CD4-positive, alpha-beta T cell treated with Interferon alpha-2 for 1 hour (primary cell): ENCODE measurements around the gene POC1A.

Experiments
- DNase-seq, 2 donors: peaks; one replicate each; pipeline ENCODE4 v3.0.0-alpha.2; 2020 to 2022

POC1A gene

GRCh38 chr3:52126500-52126899 lies 27.7 kb downstream of the POC1A start:
- no peak for DNase-seq

- no peak for DNase-seq
These were observed 28.2 kb downstream of the POC1A start for GRCh38 chr3:52126036-52126435.

- DNase-seq = no peak
These were observed 29.5 kb downstream of the POC1A start for GRCh38 chr3:52124766-52125165.

- DNase-seq = no peak
These were observed 30.1 kb downstream of the POC1A start for GRCh38 chr3:52124126-52124525.

GRCh38 chr3:52123106-52123725 lies 31.0 kb downstream of the POC1A start:
- DNase-seq = peak; percentile 70 to 81

- DNase-seq = no peak
These were observed 31.7 kb downstream of the POC1A start for GRCh38 chr3:52122491-52122890.

- peak in 1 of 2 donors; percentile 8 for DNase-seq
These were observed 32.4 kb downstream of the POC1A start for GRCh38 chr3:52121813-52122212.

- no peak for DNase-seq
These were observed 32.8 kb downstream of the POC1A start for GRCh38 chr3:52121464-52121805.

- no peak for DNase-seq
These were observed 33.4 kb downstream of the POC1A start for GRCh38 chr3:52120556-52121463.

GRCh38 chr3:52119826-52120225 lies 34.4 kb downstream of the POC1A start:
- DNase-seq = peak in 1 of 2 donors; percentile 29

- DNase-seq = no peak
These were observed 35.1 kb downstream of the POC1A start for GRCh38 chr3:52119099-52119498.

- no peak for DNase-seq
These were observed 35.9 kb downstream of the POC1A start for GRCh38 chr3:52118156-52118875.

- DNase-seq = no peak
These were observed 36.7 kb downstream of the POC1A start for GRCh38 chr3:52117537-52117936.

- DNase-seq = no peak
These were observed 42.2 kb downstream of the POC1A start for GRCh38 chr3:52112056-52112455.

GRCh38 chr3:52110502-52110901 lies 43.7 kb downstream of the POC1A start:
- DNase-seq = no peak

GRCh38 chr3:52109611-52110301 lies 44.5 kb downstream of the POC1A start:
- DNase-seq = no peak

GRCh38 chr3:52108302-52109232 lies 45.7 kb downstream of the POC1A start:
- DNase-seq = no peak

- DNase-seq = no peak
These were observed 47.1 kb downstream of the POC1A start for GRCh38 chr3:52106951-52107611.

GRCh38 chr3:52104684-52105640 lies 49.3 kb downstream of the POC1A start:
- no peak for DNase-seq

GRCh38 chr3:52102934-52103333 lies 51.3 kb downstream of the POC1A start:
- DNase-seq = no peak
